Effector memory CD8-positive, alpha-beta T cell (primary cell): Measurements from ENCODE around the gene CUBN.

Source experiments
- ATAC-seq: fragments of 150-1000 bp; cut with Tn5 transposase; replicated peaks from 2 replicates; pipeline ENCODE4 v1.10.0; 2021; ENCODE audit warnings: mild to moderate bottlenecking, moderate library complexity
- DNase-seq, 3 experiments: peaks; one replicate each; pipeline ENCODE4 v3.0.0; 2021
- H3K27ac Mint-ChIP-seq, 2 donors: one replicate each; pipeline ENCODE4 v1.8.0; 2022; ENCODE audit warnings: mild to moderate bottlenecking in 2 of 2, mixed read lengths in 2 of 2, moderate library complexity in 2 of 2
- H3K27me3 Mint-ChIP-seq, 2 donors: one replicate each; pipeline ENCODE4 v1.8.0; 2022; ENCODE audit warnings: mixed read lengths in 2 of 2
- H3K36me3 Mint-ChIP-seq: one replicate; pipeline ENCODE4 v1.8.0; 2022; ENCODE audit warnings: mild to moderate bottlenecking, moderate library complexity, mixed read lengths; ENCODE audit not compliant: insufficient read depth
- H3K4me1 Mint-ChIP-seq, 2 donors: one replicate each; pipeline ENCODE4 v1.8.0; 2022; ENCODE audit warnings: low read depth in 2 of 2, mixed read lengths in 2 of 2
- H3K4me3 Mint-ChIP-seq, 2 donors: one replicate each; pipeline ENCODE4 v1.8.0; 2022; ENCODE audit warnings: mild to moderate bottlenecking in 2 of 2, mixed read lengths in 2 of 2, moderate library complexity in 2 of 2
- H3K9me3 Mint-ChIP-seq, 2 donors: one replicate each; pipeline ENCODE4 v1.8.0; 2022; ENCODE audit warnings: mixed read lengths in 2 of 2

Gene CUBN

DNA sequence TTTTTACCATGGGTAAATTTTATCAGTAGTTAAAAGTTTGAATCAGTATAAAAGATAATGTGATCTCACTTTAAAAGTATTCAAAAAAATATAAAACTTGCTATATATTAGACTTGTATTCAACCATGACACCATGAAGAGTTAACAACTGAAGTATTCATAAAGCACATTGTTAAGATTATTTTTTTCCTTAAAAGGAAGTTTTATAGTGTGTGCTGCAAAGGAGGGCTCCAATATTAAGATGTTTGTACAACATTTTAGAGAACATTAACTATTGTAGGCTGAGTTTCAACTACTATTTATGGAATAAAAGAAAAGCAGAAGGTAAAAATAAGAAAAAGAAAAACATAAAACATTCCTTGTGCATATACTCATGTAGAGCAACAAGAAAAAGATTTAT is 24.5 kb upstream of the CUBN start:
- Mint-ChIP-seq H3K4me3 (no peak overlapping the region), H3K36me3 (peaks cover 3% of the 10 kb centered on the region), H3K4me1 (no peaks in the 10 kb centered on the region), H3K27me3 (no peaks in the 10 kb centered on the region), H3K9me3 (no peaks in the 10 kb centered on the region), H3K27ac (no peak overlapping the region)
- DNase-seq (no peak), ATAC-seq (no peak)

GRCh38 chr10:17153321-17153720 is 23.7 kb upstream of the CUBN start:
- peak overlapping the region in 1 of 2 donors; percentile 19 for H3K27ac Mint-ChIP-seq
- no peak for ATAC-seq
- no peak for DNase-seq
- peaks cover 3% of the 10 kb centered on the region for H3K36me3 Mint-ChIP-seq
- no peaks in the 10 kb centered on the region for H3K4me1 Mint-ChIP-seq
- H3K9me3 Mint-ChIP-seq = no peaks in the 10 kb centered on the region
- H3K27me3 Mint-ChIP-seq = no peaks in the 10 kb centered on the region
- H3K4me3 Mint-ChIP-seq = no peak overlapping the region

GRCh38 chr10:17151716-17152115 is 22.1 kb upstream of the CUBN start:
- H3K27ac Mint-ChIP-seq = no peak overlapping the region
- no peaks in the 10 kb centered on the region for H3K9me3 Mint-ChIP-seq
- peaks cover 3% of the 10 kb centered on the region for H3K36me3 Mint-ChIP-seq
- H3K4me1 Mint-ChIP-seq = no peaks in the 10 kb centered on the region
- no peak overlapping the region for H3K4me3 Mint-ChIP-seq
- no peaks in the 10 kb centered on the region for H3K27me3 Mint-ChIP-seq
- ATAC-seq (no peak), DNase-seq (no peak)

DNA sequence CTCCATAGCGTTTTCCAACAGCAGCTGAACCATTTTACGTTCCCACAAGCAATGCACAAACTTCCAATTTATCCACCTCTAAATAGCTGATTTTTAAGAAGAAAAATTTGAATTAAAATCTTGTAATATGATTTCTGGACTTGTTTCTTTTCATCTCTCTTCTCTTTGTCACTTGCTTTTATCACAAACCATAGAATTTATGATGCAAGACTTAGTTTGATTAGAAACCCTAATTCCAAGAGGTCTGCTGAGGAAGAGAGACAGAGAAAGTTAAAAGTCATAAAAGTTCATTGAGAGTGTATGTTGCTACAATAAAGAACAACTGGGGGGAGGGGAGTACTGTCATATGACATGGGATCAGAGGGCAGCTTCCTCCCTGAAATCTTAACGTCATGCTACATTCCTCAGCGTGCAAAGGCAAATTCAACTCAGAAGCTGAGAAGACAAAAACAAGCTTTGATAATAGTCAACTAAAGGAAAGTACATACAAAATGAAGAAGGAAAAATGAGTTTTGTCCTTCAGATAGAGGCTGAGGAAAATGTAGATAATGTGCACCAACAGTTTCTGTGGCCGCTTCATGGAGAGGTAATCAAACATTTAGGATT is 18.4 kb upstream of the CUBN start:
- H3K4me1 Mint-ChIP-seq = peaks cover 7 to 8% of the 10 kb centered on the region in 2 donors
- ATAC-seq (no peak), DNase-seq (no peak)
- no peak overlapping the region for H3K27ac Mint-ChIP-seq
- no peak overlapping the region for H3K4me3 Mint-ChIP-seq
- peaks cover 6% of the 10 kb centered on the region for H3K36me3 Mint-ChIP-seq
- H3K27me3 Mint-ChIP-seq = no peaks in the 10 kb centered on the region
- H3K9me3 Mint-ChIP-seq = no peaks in the 10 kb centered on the region

- Mint-ChIP-seq H3K4me1 (peaks cover 7 to 8% of the 10 kb centered on the region in 2 donors), H3K9me3 (no peaks in the 10 kb centered on the region), H3K36me3 (peaks cover 4% of the 10 kb centered on the region), H3K4me3 (no peak overlapping the region), H3K27ac (no peak overlapping the region), H3K27me3 (no peaks in the 10 kb centered on the region)
- DNase-seq (no peak), ATAC-seq (no peak)
These were observed 17.3 kb upstream of the CUBN start for GRCh38 chr10:17146892-17147291.

- H3K27ac Mint-ChIP-seq = peak overlapping the region; percentile 22 to 85
- ATAC-seq = no peak
- DNase-seq = no peak
- H3K27me3 Mint-ChIP-seq = no peaks in the 10 kb centered on the region
- peaks cover 0 to 2% of the 10 kb centered on the region in 2 donors for H3K9me3 Mint-ChIP-seq
- H3K36me3 Mint-ChIP-seq = peaks cover 4% of the 10 kb centered on the region
- no peak overlapping the region for H3K4me3 Mint-ChIP-seq
- peaks cover 7 to 8% of the 10 kb centered on the region in 2 donors for H3K4me1 Mint-ChIP-seq
These were observed 15.6 kb upstream of the CUBN start for GRCh38 chr10:17145239-17145638.

- Mint-ChIP-seq H3K4me3 (no peak overlapping the region), H3K9me3 (peaks cover 0 to 2% of the 10 kb centered on the region in 2 donors), H3K27me3 (no peaks in the 10 kb centered on the region), H3K36me3 (peaks cover 4% of the 10 kb centered on the region), H3K4me1 (peaks cover 7 to 8% of the 10 kb centered on the region in 2 donors), H3K27ac (peak overlapping the region; percentile 22 to 85)
- peak; percentile 29 for ATAC-seq
- peak in 1 of 3 experiments; percentile 1 for DNase-seq
These were observed 15.1 kb upstream of the CUBN start for GRCh38 chr10:17144757-17145156.

GRCh38 chr10:17144032-17144431 is 14.4 kb upstream of the CUBN start:
- Mint-ChIP-seq H3K9me3 (peaks cover 0 to 2% of the 10 kb centered on the region in 2 donors), H3K4me1 (peaks cover 7 to 8% of the 10 kb centered on the region in 2 donors), H3K36me3 (peaks cover 4% of the 10 kb centered on the region), H3K27me3 (no peaks in the 10 kb centered on the region), H3K4me3 (no peak overlapping the region), H3K27ac (no peak overlapping the region)
- DNase-seq = no peak
- ATAC-seq = no peak

DNA sequence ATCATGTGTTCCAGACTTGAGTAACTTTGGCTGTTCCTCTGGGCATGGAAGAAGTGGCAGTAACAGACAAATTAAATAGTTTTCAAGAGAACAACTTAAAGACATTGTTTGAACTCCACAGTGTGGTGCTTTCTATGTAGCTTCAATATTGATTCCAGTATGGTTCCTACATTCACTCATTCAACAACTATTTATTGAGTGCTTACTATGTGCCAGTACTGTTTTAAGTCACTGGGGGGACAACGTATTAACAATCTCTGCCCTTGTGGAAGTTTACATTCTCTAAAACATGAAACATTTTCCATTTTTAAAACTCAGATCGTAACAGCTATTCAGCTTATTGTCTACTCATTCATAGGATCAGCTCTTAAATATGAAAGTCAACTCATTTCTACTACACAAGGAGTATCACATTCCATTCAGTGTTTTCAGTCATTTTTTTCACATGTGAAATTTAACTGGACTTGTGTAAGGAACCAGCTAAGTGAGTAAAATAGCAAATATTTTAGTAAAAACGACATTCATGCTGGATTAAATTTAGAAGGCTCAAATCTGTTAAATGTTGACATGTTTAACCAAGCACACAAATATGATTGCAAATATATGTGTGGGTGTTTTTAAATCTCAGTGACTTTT is 13.6 kb upstream of the CUBN start:
- ATAC-seq = no peak
- peaks cover 7 to 8% of the 10 kb centered on the region in 2 donors for H3K4me1 Mint-ChIP-seq
- peaks cover 4% of the 10 kb centered on the region for H3K36me3 Mint-ChIP-seq
- DNase-seq = no peak
- peaks cover 0 to 2% of the 10 kb centered on the region in 2 donors for H3K9me3 Mint-ChIP-seq
- H3K4me3 Mint-ChIP-seq = no peak overlapping the region
- H3K27ac Mint-ChIP-seq = no peak overlapping the region
- no peaks in the 10 kb centered on the region for H3K27me3 Mint-ChIP-seq

GRCh38 chr10:17141504-17142229 is 12.1 kb upstream of the CUBN start:
- ATAC-seq (no peak), DNase-seq (no peak)
- Mint-ChIP-seq H3K4me3 (no peak overlapping the region), H3K36me3 (peaks cover 4% of the 10 kb centered on the region), H3K27ac (no peak overlapping the region), H3K4me1 (peaks cover 7 to 8% of the 10 kb centered on the region in 2 donors), H3K9me3 (peaks cover 0 to 2% of the 10 kb centered on the region in 2 donors), H3K27me3 (no peaks in the 10 kb centered on the region)

DNA sequence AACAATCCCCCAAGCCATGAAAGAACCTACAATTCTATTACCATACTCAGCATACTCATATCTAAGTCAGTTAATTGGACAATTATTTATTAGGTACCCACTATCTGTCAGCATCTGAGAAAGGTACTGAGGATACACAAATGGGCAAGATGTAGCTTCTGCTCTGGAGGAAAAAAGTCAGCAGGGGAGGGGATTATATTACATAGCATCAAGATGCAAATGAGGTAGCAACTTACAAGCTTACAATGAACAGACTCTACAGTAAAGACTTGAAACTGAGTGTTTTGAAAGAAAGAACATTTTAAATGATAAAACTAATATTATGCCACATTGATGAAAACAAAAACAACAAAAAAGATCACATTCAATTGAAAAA is 10.8 kb upstream of the CUBN start:
- H3K4me3 Mint-ChIP-seq = no peak overlapping the region
- H3K27me3 Mint-ChIP-seq = no peaks in the 10 kb centered on the region
- H3K36me3 Mint-ChIP-seq = peaks cover 4% of the 10 kb centered on the region
- no peak for DNase-seq
- H3K27ac Mint-ChIP-seq = no peak overlapping the region
- H3K9me3 Mint-ChIP-seq = peaks cover 0 to 2% of the 10 kb centered on the region in 2 donors
- ATAC-seq = no peak
- peaks cover 7 to 8% of the 10 kb centered on the region in 2 donors for H3K4me1 Mint-ChIP-seq

DNA sequence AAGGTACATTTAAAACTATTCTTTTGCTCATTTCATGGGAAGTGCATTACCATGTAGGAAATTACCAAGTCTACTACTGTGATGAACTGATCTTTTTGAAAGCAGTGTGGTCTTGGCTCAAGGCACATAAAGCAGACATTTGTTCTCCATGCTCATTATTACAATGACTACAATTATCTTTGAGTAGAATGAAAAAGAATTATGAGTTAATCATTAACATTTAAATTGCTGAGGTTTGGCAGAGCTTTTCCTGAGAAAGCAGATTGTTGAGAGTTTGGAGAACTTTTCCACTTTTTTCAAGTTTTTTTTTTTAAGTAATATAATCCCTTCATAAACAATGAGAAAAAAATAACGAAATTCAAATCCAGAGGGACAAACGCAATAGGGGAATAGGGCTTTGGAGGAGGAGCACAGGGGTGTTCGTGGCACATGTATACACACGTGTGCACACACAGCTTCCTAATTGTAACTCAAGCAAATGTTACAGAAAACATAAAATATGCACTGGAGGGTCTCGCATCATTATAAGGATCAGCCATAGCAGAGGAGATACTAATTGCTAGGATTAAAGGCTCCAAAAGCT is 8.9 kb upstream of the CUBN start:
- Mint-ChIP-seq H3K27ac (no peak overlapping the region), H3K4me1 (no peaks in the 10 kb centered on the region), H3K36me3 (no peaks in the 10 kb centered on the region), H3K27me3 (no peaks in the 10 kb centered on the region), H3K9me3 (peaks cover 0 to 2% of the 10 kb centered on the region in 2 donors), H3K4me3 (no peak overlapping the region)
- ATAC-seq (no peak), DNase-seq (no peak)

- H3K36me3 Mint-ChIP-seq = no peaks in the 10 kb centered on the region
- H3K4me1 Mint-ChIP-seq = no peaks in the 10 kb centered on the region
- DNase-seq (no peak), ATAC-seq (no peak)
- peak overlapping the region in 1 of 2 donors; percentile 53 for H3K27ac Mint-ChIP-seq
- no peak overlapping the region for H3K4me3 Mint-ChIP-seq
- H3K27me3 Mint-ChIP-seq = no peaks in the 10 kb centered on the region
- H3K9me3 Mint-ChIP-seq = no peaks in the 10 kb centered on the region
These were observed 5.2 kb upstream of the CUBN start for GRCh38 chr10:17134737-17135260.
